ENCODE results near the gene UQCR10. TPM values are rescaled to one million over a fixed set of nuclear protein-coding genes. Genes with fewer than 3 reads are reported as not detected.

UQCR10 gene
- polyA plus RNA-seq, 2 of the 4 experiments (the other 2 are of a cell fraction): 115 to 171 TPM

DNA sequence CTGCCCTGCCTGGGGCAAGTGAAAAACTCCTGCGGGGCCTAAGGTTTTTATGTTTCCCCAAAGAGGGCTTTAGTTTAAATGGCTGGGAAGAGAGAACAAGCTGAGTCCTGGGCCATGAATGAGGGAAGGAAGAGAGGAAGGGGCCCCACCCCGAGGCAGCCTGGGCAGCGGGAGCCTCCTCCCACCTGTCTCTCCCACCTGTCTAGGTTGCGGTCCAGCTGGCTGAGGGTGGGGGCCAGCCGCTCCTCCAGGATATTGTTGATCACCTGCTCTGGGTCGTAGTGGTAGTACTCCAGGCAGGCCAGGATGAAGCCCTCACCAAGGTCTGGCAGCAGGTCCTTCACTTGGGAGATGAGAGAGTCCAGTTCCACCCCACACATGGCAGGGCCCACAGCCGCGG lies 34.6 kb downstream of the UQCR10 start:
- ATAC-seq (no peak), DNase-seq (ENCODE audit: low read depth in 1 of 2, low spot score in 1 of 2) (no peak), FAIRE-seq (no peak)
- ChIA-PET CTCF (interaction anchor here (0.6 kb wide), 1 partner anchor 14 kb away, joined by 3 read pairs; no protein-coding TSS in a partner anchor), POLR2A (no interaction called here)
- 86% methylated on average over 8 of the region's 8 CpGs for WGBS (ENCODE audit: missing lambda C conversion rate)
- TF ChIP-seq E2F6 (IDR thresholded peaks at IDR 0.05; ENCODE audit: borderline replicate concordance, low read depth) (no peak), BHLHE40 (IDR thresholded peaks at IDR 0.05; ENCODE audit: low read depth, low read length) (no peak), NR3C1 (IDR thresholded peaks at IDR 0.05) (no peak), ZNF302 (CRISPR knock-in tag; IDR thresholded peaks at IDR 0.05) (no peak), EHMT2 (IDR thresholded peaks at IDR 0.05; ENCODE audit: low read depth) (no peak), JUNB (IDR thresholded peaks at IDR 0.05) (no peak), HDAC2 (IDR thresholded peaks at IDR 0.05) (no peak), EP300 (IDR thresholded peaks at IDR 0.05) (no peak), MYC (IDR thresholded peaks at IDR 0.05; ENCODE audit: borderline replicate concordance, low read length) (no peak), HOXB5 (CRISPR knock-in tag; IDR thresholded peaks at IDR 0.05) (no peak), RNF2 (IDR thresholded peaks at IDR 0.05; ENCODE audit: borderline replicate concordance, low read depth) (no peak)
- TF ChIP-seq, protein P1, sequence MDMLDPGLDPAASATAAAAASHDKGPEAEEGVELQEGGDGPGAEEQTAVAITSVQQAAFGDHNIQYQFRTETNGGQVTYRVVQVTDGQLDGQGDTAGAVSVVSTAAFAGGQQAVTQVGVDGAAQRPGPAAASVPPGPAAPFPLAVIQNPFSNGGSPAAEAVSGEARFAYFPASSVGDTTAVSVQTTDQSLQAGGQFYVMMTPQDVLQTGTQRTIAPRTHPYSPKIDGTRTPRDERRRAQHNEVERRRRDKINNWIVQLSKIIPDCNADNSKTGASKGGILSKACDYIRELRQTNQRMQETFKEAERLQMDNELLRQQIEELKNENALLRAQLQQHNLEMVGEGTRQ (IDR thresholded peaks at IDR 0.05): no peak
- H3K4me1 ChIP-seq: peaks cover 22% of the 10 kb centered on the region
- H3K4me2 ChIP-seq: no peak overlapping the region
- no peak overlapping the region for H3K4me3 ChIP-seq
- no peaks in the 10 kb centered on the region for H3K9me3 ChIP-seq
- peak overlapping the region in 1 of 2 experiments; percentile 97; a peak in 3 of 6 replicates for H3K27ac ChIP-seq

GRCh38 chr22:29803190-29803589 lies 36.0 kb downstream of the UQCR10 start:
- Histone ChIP-seq H3K9me3 (no peaks in the 10 kb centered on the region), H3K4me3 (no peak overlapping the region), H3K4me2 (no peak overlapping the region), H3K4me1 (peaks cover 19% of the 10 kb centered on the region), H3K27ac (no peak overlapping the region)
- DNase-seq (ENCODE audit: low read depth in 1 of 2, low spot score in 1 of 2) (no peak), FAIRE-seq (no peak), ATAC-seq (no peak)
- ChIA-PET CTCF (interaction anchor here (0.6 to 1.5 kb wide), 2 partner anchors 18 to 204 kb away, joined by 5 read pairs; no protein-coding TSS in a partner anchor), POLR2A (no interaction called here)
- TF ChIP-seq HOXB5 (CRISPR knock-in tag; IDR thresholded peaks at IDR 0.05): no peak
- no peak for TF ChIP-seq HOXA7 (CRISPR knock-in tag; IDR thresholded peaks at IDR 0.05)
- no peak for TF ChIP-seq ZC3H11A (IDR thresholded peaks at IDR 0.05)
- no peak for TF ChIP-seq HDAC2 (IDR thresholded peaks at IDR 0.05)
- no peak for TF ChIP-seq POLR2A (IDR thresholded peaks at IDR 0.05; ENCODE audit: low read length)
- no peak for TF ChIP-seq BHLHE40 (IDR thresholded peaks at IDR 0.05; ENCODE audit: low read depth, low read length)
- no peak for TF ChIP-seq ZSCAN20 (CRISPR knock-in tag; IDR thresholded peaks at IDR 0.05)
- TF ChIP-seq FOSL2 (IDR thresholded peaks at IDR 0.05): no peak
- TF ChIP-seq FOSL2 (CRISPR knock-in tag; IDR thresholded peaks at IDR 0.05): no peak
- TF ChIP-seq GATA3 (IDR thresholded peaks at IDR 0.05; ENCODE audit: borderline replicate concordance): no peak
- no peak for TF ChIP-seq ESRRA (IDR thresholded peaks at IDR 0.05; ENCODE audit: borderline replicate concordance, low read length)
- TF ChIP-seq KDM1A (IDR thresholded peaks at IDR 0.05; ENCODE audit: low read depth): no peak
- no peak for TF ChIP-seq CHD2 (IDR thresholded peaks at IDR 0.05; ENCODE audit: low read length, partially characterized antibody)
- TF ChIP-seq RFX5 (IDR thresholded peaks at IDR 0.05): no peak
- no peak for TF ChIP-seq ZFP36 (IDR thresholded peaks at IDR 0.05; ENCODE audit: borderline replicate concordance, partially characterized antibody)
- TF ChIP-seq KDM5A (IDR thresholded peaks at IDR 0.05): no peak
- no peak for TF ChIP-seq SMC3 (IDR thresholded peaks at IDR 0.05)
- WGBS (ENCODE audit: missing lambda C conversion rate): 92% methylated on average over 2 of the region's 2 CpGs

GRCh38 chr22:29804985-29805384 lies 37.8 kb downstream of the UQCR10 start:
- Histone ChIP-seq H3K9me3 (no peaks in the 10 kb centered on the region), H3K4me1 (peaks cover 1% of the 10 kb centered on the region; the same call in 2 of the 3 replicates), H3K27ac (no peak overlapping the region), H3K4me3 (no peak overlapping the region), H3K4me2 (no peak overlapping the region)
- TF ChIP-seq MAX (IDR thresholded peaks at IDR 0.05) (no peak), RAD21 (conservative IDR thresholded peaks at IDR 0.05 in 1 of 2, IDR thresholded peaks at IDR 0.05 in 1 of 2) (no peak)
- FAIRE-seq (no peak), ATAC-seq (no peak), DNase-seq (ENCODE audit: low read depth in 1 of 2, low spot score in 1 of 2) (no peak)
- ChIA-PET CTCF (interaction anchor here (1.0 to 1.7 kb wide), 2 partner anchors 9 to 200 kb away, joined by 3 to 4 read pairs; no protein-coding TSS in a partner anchor), POLR2A (interaction anchor here (0.6 kb wide), 1 partner anchor 11 kb away, joined by 3 read pairs; no protein-coding TSS in a partner anchor)
- WGBS (ENCODE audit: missing lambda C conversion rate): no CpG with 5 or more reads among the region's 2 CpGs
